ENCODE results near the gene TANK. TPM values are rescaled to one million over a fixed set of nuclear protein-coding genes. Genes with fewer than 3 reads are reported as not detected.

The TANK gene
- polyA plus RNA-seq, 3 donors, result 72.7 to 91.7 (median 73.5) TPM

DNA sequence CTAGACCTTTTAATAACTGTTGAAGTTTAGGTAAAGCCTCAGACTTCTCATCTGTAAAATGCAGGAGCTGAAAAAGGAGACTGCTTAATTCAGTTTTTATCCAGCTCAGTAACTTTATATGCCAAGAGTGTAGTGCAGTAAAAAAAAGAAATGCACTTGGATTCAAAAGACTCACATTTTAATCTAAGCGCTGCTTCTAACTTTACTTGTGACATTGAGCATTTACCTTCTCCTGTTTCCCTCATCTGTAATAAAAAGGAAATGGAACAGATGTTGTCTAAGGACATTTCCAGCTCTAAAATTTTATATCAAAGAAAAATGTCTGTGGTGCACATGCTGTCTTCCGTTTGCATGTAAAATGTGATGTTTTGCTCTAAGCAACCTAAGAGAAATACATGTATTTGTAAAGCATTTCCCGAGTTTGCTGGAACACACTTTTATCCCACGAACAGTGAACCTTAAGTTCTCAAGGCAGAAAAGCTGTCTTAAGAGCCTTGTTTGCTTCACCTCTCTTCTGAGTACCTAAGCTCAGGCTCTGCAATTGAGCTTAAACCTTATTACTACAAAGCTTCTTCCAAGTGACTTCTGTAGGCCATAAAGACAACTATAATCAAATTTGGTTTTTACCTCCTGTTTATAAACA is 24.2 kb upstream of the TANK start:
- peak overlapping the region; percentile 77 for H3K9ac ChIP-seq (ENCODE audit: insufficient read depth, low read length, poor library complexity, severe bottlenecking)
- peaks cover 48 to 73% of the 10 kb centered on the region in 2 donors for H3K4me1 ChIP-seq (ENCODE audit: control insufficient read depth in 1 of 2, insufficient read depth in 2 of 2, low read length in 2 of 2)
- no peaks in the 10 kb centered on the region for H3K9me3 ChIP-seq (replicated peaks in 1 of 2; ENCODE audit: control insufficient read depth in 1 of 2, insufficient read depth in 1 of 2, low read length in 2 of 2)
- Mint-ChIP-seq H3K9me3 (peaks cover 0 to 3% (median 0%) of the 10 kb centered on the region in 7 donors), H3K27me3 (ENCODE audit: low read depth in 3 of 3) (peaks cover 0 to 2% (median 1%) of the 10 kb centered on the region in 3 donors), H3K4me1 (peaks cover 59% of the 10 kb centered on the region), H3K27ac (peak overlapping the region; percentile 96 to 99 (median 97)), H3K36me3 (no peaks in the 10 kb centered on the region), H3K4me3 (peak overlapping the region; percentile 30 to 72)
- peak overlapping the region in 2 of 3 experiments; percentile 24 to 77 for H3K4me3 ChIP-seq (replicated peaks in 1 of 3; ENCODE audit: low read depth in 2 of 3, low read length in 3 of 3)
- peaks cover 11% of the 10 kb centered on the region for H4K20me1 ChIP-seq (ENCODE audit: insufficient read depth, low read length)
- no peaks in the 10 kb centered on the region for H3K27me3 ChIP-seq (ENCODE audit: control insufficient read depth in 2 of 2, insufficient read depth in 2 of 2, low read length in 2 of 2)
- WGBS (ENCODE audit: insufficient coverage), result 31% methylated on average over 3 of the region's 4 CpGs
- TF ChIP-seq, protein P1, sequence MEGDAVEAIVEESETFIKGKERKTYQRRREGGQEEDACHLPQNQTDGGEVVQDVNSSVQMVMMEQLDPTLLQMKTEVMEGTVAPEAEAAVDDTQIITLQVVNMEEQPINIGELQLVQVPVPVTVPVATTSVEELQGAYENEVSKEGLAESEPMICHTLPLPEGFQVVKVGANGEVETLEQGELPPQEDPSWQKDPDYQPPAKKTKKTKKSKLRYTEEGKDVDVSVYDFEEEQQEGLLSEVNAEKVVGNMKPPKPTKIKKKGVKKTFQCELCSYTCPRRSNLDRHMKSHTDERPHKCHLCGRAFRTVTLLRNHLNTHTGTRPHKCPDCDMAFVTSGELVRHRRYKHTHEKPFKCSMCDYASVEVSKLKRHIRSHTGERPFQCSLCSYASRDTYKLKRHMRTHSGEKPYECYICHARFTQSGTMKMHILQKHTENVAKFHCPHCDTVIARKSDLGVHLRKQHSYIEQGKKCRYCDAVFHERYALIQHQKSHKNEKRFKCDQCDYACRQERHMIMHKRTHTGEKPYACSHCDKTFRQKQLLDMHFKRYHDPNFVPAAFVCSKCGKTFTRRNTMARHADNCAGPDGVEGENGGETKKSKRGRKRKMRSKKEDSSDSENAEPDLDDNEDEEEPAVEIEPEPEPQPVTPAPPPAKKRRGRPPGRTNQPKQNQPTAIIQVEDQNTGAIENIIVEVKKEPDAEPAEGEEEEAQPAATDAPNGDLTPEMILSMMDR (IDR thresholded peaks at IDR 0.05), result no peak
- H3K27ac ChIP-seq (ENCODE audit: low read depth in 1 of 2, low read length in 2 of 2), result peak overlapping the region; percentile 5 to 100
- peak overlapping the region; percentile 55 for H2AFZ ChIP-seq (ENCODE audit: insufficient read depth, low read depth, low read length, poor library complexity, severe bottlenecking)
- no peaks in the 10 kb centered on the region for H3K36me3 ChIP-seq (replicated peaks in 1 of 2; ENCODE audit: control insufficient read depth in 1 of 2, insufficient read depth in 2 of 2, low read length in 2 of 2)
- DNase-seq, result no peak
- H3K4me2 ChIP-seq (replicated peaks; ENCODE audit: extremely low read depth, low read length, poor library complexity, severe bottlenecking), result peak overlapping the region; percentile 84
- intact Hi-C loops (cut with micrococcal nuclease), result loop anchor here in 1 of 2 donors (2.0 kb wide), 1 partner anchor 25 kb away; the partner anchor contains the start of gene TANK
- peaks cover 47% of the 10 kb centered on the region for H3K79me2 ChIP-seq (ENCODE audit: insufficient read depth, low read length)

- H3K79me2 ChIP-seq (ENCODE audit: insufficient read depth, low read length), result peaks cover 55% of the 10 kb centered on the region
- peaks cover 47 to 73% of the 10 kb centered on the region in 2 donors for H3K4me1 ChIP-seq (ENCODE audit: control insufficient read depth in 1 of 2, insufficient read depth in 2 of 2, low read length in 2 of 2)
- H3K4me2 ChIP-seq (replicated peaks; ENCODE audit: extremely low read depth, low read length, poor library complexity, severe bottlenecking), result peak overlapping the region; percentile 84
- H2AFZ ChIP-seq (ENCODE audit: insufficient read depth, low read depth, low read length, poor library complexity, severe bottlenecking), result peak overlapping the region; percentile 55
- peak overlapping the region; percentile 96 to 99 (median 97) for H3K27ac Mint-ChIP-seq
- H3K27me3 Mint-ChIP-seq (ENCODE audit: low read depth in 3 of 3), result peaks cover 0 to 2% (median 1%) of the 10 kb centered on the region in 3 donors
- peaks cover 58% of the 10 kb centered on the region for H3K4me1 Mint-ChIP-seq
- TF ChIP-seq, protein P1 (IDR thresholded peaks at IDR 0.05), result no peak
- peaks cover 0 to 3% (median 0%) of the 10 kb centered on the region in 7 donors for H3K9me3 Mint-ChIP-seq
- H3K4me3 Mint-ChIP-seq, result peak overlapping the region; percentile 72 to 89
- peak; percentile 90 to 98 (median 97) for DNase-seq
- intact Hi-C loops (cut with micrococcal nuclease), result loop anchor here in 1 of 2 donors (2.0 kb wide), 1 partner anchor 24 kb away; the partner anchor contains the start of gene TANK
- H3K27me3 ChIP-seq (ENCODE audit: control insufficient read depth in 2 of 2, insufficient read depth in 2 of 2, low read length in 2 of 2), result no peaks in the 10 kb centered on the region
- H3K4me3 ChIP-seq (replicated peaks in 1 of 3; ENCODE audit: low read depth in 2 of 3, low read length in 3 of 3), result peak overlapping the region; percentile 43 to 93 (median 77)
- peak overlapping the region; percentile 77 for H3K9ac ChIP-seq (ENCODE audit: insufficient read depth, low read length, poor library complexity, severe bottlenecking)
- H3K9me3 ChIP-seq (replicated peaks in 1 of 2; ENCODE audit: control insufficient read depth in 1 of 2, insufficient read depth in 1 of 2, low read length in 2 of 2), result no peaks in the 10 kb centered on the region
- WGBS (ENCODE audit: insufficient coverage), result 0% methylated on average over 1 of the region's 4 CpGs
- peak overlapping the region; percentile 88 to 100 for H3K27ac ChIP-seq (ENCODE audit: low read depth in 1 of 2, low read length in 2 of 2)
- H3K36me3 ChIP-seq (replicated peaks in 1 of 2; ENCODE audit: control insufficient read depth in 1 of 2, insufficient read depth in 2 of 2, low read length in 2 of 2), result no peaks in the 10 kb centered on the region
- peaks cover 19% of the 10 kb centered on the region for H4K20me1 ChIP-seq (ENCODE audit: insufficient read depth, low read length)
- H3K36me3 Mint-ChIP-seq, result peaks cover 5 to 6% of the 10 kb centered on the region in 2 donors
These were observed 23.4 kb upstream of the TANK start for GRCh38 chr2:161136696-161137324.

Measured in CD14-positive monocyte (primary cell).